Mesenchymal stem cell (in vitro differentiated cells and primary cell): ENCODE measurements around the gene PPP1R2C.

Source experiments
- DNase-seq: peaks from one replicate; pipeline ENCODE4 v3.0.0-alpha.2; 2013
- H2AFZ ChIP-seq: one replicate; pipeline ENCODE4 v1.6.1; 2013; ENCODE audit warnings: low read depth, mild to moderate bottlenecking, control low read depth, inconsistent platforms, low read length, moderate library complexity
- H2AK5ac ChIP-seq: 2 replicates; pipeline ENCODE4 v1.6.1; 2013; ENCODE audit warnings: low read length, moderate library complexity, mild to moderate bottlenecking, inconsistent platforms; ENCODE audit not compliant: severe bottlenecking
- H2BK120ac ChIP-seq: one replicate; pipeline ENCODE4 v1.6.1; 2013; ENCODE audit warnings: low read depth, mild to moderate bottlenecking, inconsistent platforms, low read length, moderate library complexity
- H2BK12ac ChIP-seq, 2 experiments: one replicate each; pipeline ENCODE4 v1.6.1; 2013; ENCODE audit warnings: inconsistent platforms in 2 of 2, low read length in 2 of 2, mild to moderate bottlenecking in 2 of 2, moderate library complexity in 2 of 2, control low read depth in 1 of 2
- H2BK15ac ChIP-seq: one replicate; pipeline ENCODE4 v1.6.1; 2013; ENCODE audit warnings: mild to moderate bottlenecking, low read depth, inconsistent platforms; ENCODE audit not compliant: poor library complexity, severe bottlenecking
- H2BK5ac ChIP-seq: 2 replicates; pipeline ENCODE4 v1.6.1; 2013; ENCODE audit warnings: low read depth, mild to moderate bottlenecking, low read length, control low read depth, inconsistent platforms; ENCODE audit not compliant: poor library complexity, severe bottlenecking
- H3K14ac ChIP-seq, 2 experiments: one replicate each; pipeline ENCODE4 v1.6.1; 2013; ENCODE audit warnings: inconsistent platforms in 2 of 2, low read length in 2 of 2, control low read depth in 1 of 2, mild to moderate bottlenecking in 1 of 2, moderate library complexity in 1 of 2
- H3K18ac ChIP-seq, 2 experiments: one replicate each; pipeline ENCODE4 v1.6.1; 2013; ENCODE audit warnings: inconsistent platforms in 2 of 2, low read length in 2 of 2, control low read depth in 1 of 2, low read depth in 1 of 2, mild to moderate bottlenecking in 1 of 2
- H3K23ac ChIP-seq, 2 experiments: one replicate each; pipeline ENCODE4 v1.6.1; 2013; ENCODE audit warnings: inconsistent platforms in 2 of 2, low read length in 2 of 2, mild to moderate bottlenecking in 2 of 2, moderate library complexity in 2 of 2, control low read depth in 1 of 2
- H3K27ac ChIP-seq: 2 replicates; pipeline ENCODE4 v1.5.1; 2013; ENCODE audit warnings: mild to moderate bottlenecking, moderate library complexity, low read length, control low read depth, inconsistent platforms; ENCODE audit not compliant: poor library complexity, severe bottlenecking
- H3K27me3 ChIP-seq, 2 experiments: 2 replicates each; pipeline versions ENCODE4 v1.6.1 to v1.7.0; 2013; ENCODE audit warnings: low read length in 2 of 2, mild to moderate bottlenecking in 2 of 2, moderate library complexity in 2 of 2, control low read depth in 1 of 2, inconsistent platforms in 1 of 2; ENCODE audit not compliant: control insufficient read depth in 1 of 2, insufficient read depth in 1 of 2
- H3K36me3 ChIP-seq, 2 experiments: 2 replicates each; pipeline versions ENCODE4 v1.6.1 to v1.7.0; 2013; ENCODE audit warnings: low read length in 2 of 2, control low read depth in 1 of 2, inconsistent platforms in 1 of 2, low read depth in 1 of 2, mild to moderate bottlenecking in 1 of 2; ENCODE audit not compliant: insufficient read depth in 2 of 2, control insufficient read depth in 1 of 2
- H3K4ac ChIP-seq, 2 experiments: one replicate each; pipeline ENCODE4 v1.6.1; 2013; ENCODE audit warnings: inconsistent platforms in 2 of 2, low read length in 2 of 2, mild to moderate bottlenecking in 2 of 2, moderate library complexity in 2 of 2, control low read depth in 1 of 2, low read depth in 1 of 2
- H3K4me1 ChIP-seq: 2 replicates; pipeline ENCODE4 v1.6.1; 2013; ENCODE audit warnings: low read depth, low read length, control low read depth; ENCODE audit not compliant: control insufficient read depth, insufficient read depth
- H3K4me2 ChIP-seq: 2 replicates; pipeline ENCODE4 v1.6.1; 2013; ENCODE audit warnings: low read length, mild to moderate bottlenecking, inconsistent platforms; ENCODE audit not compliant: poor library complexity, severe bottlenecking
- H3K4me3 ChIP-seq, 2 experiments: 2 replicates each; pipeline versions ENCODE4 v1.5.1 to v1.7.0; 2013; ENCODE audit warnings: low read length in 2 of 2, mild to moderate bottlenecking in 2 of 2, control low read depth in 1 of 2, low read depth in 1 of 2; ENCODE audit not compliant: insufficient read depth in 1 of 2
- H3K79me1 ChIP-seq: replicated peaks from 2 replicates; pipeline ENCODE4 v1.6.1; 2013; ENCODE audit warnings: mild to moderate bottlenecking, control low read depth, low read length, inconsistent platforms; ENCODE audit not compliant: poor library complexity, severe bottlenecking
- H3K9ac ChIP-seq: 2 replicates; pipeline ENCODE4 v1.7.0; 2013; ENCODE audit warnings: mild to moderate bottlenecking, low read length, moderate library complexity
- H3K9me3 ChIP-seq: 2 replicates; pipeline ENCODE4 v1.7.0; 2013; ENCODE audit warnings: mild to moderate bottlenecking, low read length; ENCODE audit not compliant: control insufficient read depth
- H4K8ac ChIP-seq: one replicate; pipeline ENCODE4 v1.6.1; 2013; ENCODE audit warnings: inconsistent platforms, mild to moderate bottlenecking, low read length, moderate library complexity
- H4K91ac ChIP-seq: one replicate; pipeline ENCODE4 v1.6.1; 2013; ENCODE audit warnings: mild to moderate bottlenecking, low read length, inconsistent platforms
- WGBS: methylation state at CpG from one replicate; pipeline ENCODE4 v1.1.7; 2013; ENCODE audit warnings: mixed read lengths; 5-methylcytosine and 5-hydroxymethylcytosine counted together

PPP1R2C gene

DNA sequence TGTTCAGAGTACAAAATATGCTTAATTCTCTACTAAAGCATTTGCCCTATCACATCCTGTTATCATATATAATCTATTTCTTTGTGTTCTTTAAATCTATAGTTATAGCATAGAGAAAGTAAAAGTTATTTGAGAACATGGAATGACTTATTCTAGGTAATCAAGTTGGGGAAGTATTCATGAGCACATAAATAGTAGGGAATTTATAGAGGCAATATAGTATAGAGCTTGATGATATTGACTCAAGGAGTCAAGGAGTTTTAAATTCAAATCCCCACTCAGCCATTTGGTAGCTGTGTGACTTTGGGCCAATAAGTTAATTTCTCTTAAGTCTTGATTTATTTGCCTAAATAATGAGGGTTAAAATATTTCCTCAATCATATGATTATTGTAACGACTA, 37.5 kb downstream of the PPP1R2C start:
- no peak overlapping the region for H2AK5ac ChIP-seq
- no peak overlapping the region for H2BK5ac ChIP-seq
- no peak overlapping the region for H3K18ac ChIP-seq
- no peak overlapping the region for H2BK120ac ChIP-seq
- no peak overlapping the region for H4K8ac ChIP-seq
- no peaks in the 10 kb centered on the region for H3K4me1 ChIP-seq
- H3K4ac ChIP-seq: no peak overlapping the region
- no peaks in the 10 kb centered on the region for H3K79me1 ChIP-seq
- no peak overlapping the region for H3K14ac ChIP-seq
- no peak for DNase-seq
- H2AFZ ChIP-seq: no peak overlapping the region
- H3K9ac ChIP-seq: no peak overlapping the region
- no peaks in the 10 kb centered on the region for H3K27me3 ChIP-seq
- H2BK12ac ChIP-seq: no peak overlapping the region
- no peaks in the 10 kb centered on the region for H3K9me3 ChIP-seq
- no peak overlapping the region for H3K4me2 ChIP-seq
- WGBS: no CpG with 5 or more reads among the region's 1 CpG
- H3K4me3 ChIP-seq: no peak overlapping the region
- H4K91ac ChIP-seq: no peak overlapping the region
- no peak overlapping the region for H3K27ac ChIP-seq
- H2BK15ac ChIP-seq: no peak overlapping the region
- no peak overlapping the region for H3K23ac ChIP-seq
- no peaks in the 10 kb centered on the region for H3K36me3 ChIP-seq

DNA sequence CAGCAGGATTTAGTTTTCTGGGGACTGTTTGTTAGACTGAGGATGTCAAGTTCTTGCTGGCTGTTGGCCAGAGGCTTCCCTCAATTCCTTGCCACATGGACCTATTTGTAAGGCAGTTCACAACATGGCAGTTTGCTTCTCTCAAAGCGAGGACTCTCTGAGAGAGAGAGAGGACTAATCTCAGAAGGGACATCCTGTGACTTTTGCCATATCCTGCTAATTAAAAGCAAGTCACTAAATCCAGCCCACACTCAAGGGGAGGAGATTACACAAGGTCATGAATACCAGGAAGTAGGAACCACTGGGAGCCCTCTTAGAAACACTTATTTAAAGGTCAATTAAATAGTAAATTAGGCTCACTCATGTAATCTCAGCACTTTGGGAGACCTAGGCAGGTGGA, 38.2 kb downstream of the PPP1R2C start:
- Histone ChIP-seq H3K4me3 (no peak overlapping the region), H2AFZ (no peak overlapping the region), H2BK12ac (no peak overlapping the region), H4K8ac (no peak overlapping the region), H2BK15ac (no peak overlapping the region), H3K79me1 (no peaks in the 10 kb centered on the region), H3K4me1 (no peaks in the 10 kb centered on the region), H3K4ac (no peak overlapping the region), H3K27ac (no peak overlapping the region), H2BK5ac (no peak overlapping the region), H3K14ac (no peak overlapping the region), H3K27me3 (no peaks in the 10 kb centered on the region), H2AK5ac (no peak overlapping the region), H3K18ac (no peak overlapping the region), H3K23ac (no peak overlapping the region), H3K36me3 (no peaks in the 10 kb centered on the region), H3K9ac (no peak overlapping the region), H3K9me3 (no peaks in the 10 kb centered on the region), H3K4me2 (no peak overlapping the region), H4K91ac (no peak overlapping the region), H2BK120ac (no peak overlapping the region)
- WGBS: no CpG with 5 or more reads among the region's 1 CpG
- DNase-seq: no peak

DNA sequence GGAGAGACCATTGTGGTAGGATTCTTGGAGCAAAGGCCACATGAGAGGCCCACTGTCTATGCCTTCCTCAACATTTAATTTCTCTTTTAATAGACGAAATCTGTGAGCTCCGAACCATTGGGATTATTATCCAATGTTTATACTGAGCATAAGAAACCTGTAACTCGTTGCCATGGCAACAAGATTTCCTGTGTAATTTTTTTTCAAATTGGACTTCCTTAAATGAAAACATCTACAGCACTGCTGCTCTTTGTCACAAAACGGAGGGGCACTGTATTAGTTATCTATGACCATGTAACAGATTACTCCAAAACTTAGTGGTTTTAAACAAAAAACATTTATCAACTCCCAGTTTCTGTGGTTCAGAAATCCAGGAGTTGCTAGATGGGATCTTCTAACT, 38.7 kb downstream of the PPP1R2C start:
- Histone ChIP-seq H3K9ac (no peak overlapping the region), H2BK120ac (no peak overlapping the region)

DNA sequence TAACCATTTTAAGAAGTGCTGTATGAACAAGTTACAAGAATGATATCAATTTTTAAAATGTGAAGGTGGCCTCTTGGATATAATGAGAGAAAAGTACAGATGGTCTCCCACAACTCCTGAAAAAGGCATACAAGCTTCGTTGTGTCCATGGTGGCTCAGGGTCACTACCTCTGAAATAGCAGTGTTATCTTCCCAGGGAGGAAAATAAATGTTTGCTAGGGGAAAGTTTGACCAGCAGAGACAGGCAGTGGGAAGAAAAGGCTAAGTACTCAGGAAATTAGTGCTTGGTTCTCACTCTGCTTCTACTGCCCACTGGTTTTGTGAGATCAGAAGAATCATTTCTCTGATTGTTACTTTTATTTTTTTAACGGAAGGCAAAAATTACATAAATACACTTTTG, 39.4 kb downstream of the PPP1R2C start:
- H3K9ac ChIP-seq: no peak overlapping the region
- no peaks in the 10 kb centered on the region for H3K9me3 ChIP-seq
- H2BK12ac ChIP-seq: no peak overlapping the region
- no peaks in the 10 kb centered on the region for H3K79me1 ChIP-seq
- H3K18ac ChIP-seq: no peak overlapping the region
- WGBS: 80% methylated on average over 1 of the region's 2 CpGs
- no peak overlapping the region for H3K4me3 ChIP-seq
- H2AFZ ChIP-seq: no peak overlapping the region
- H3K4me2 ChIP-seq: no peak overlapping the region
- no peaks in the 10 kb centered on the region for H3K27me3 ChIP-seq
- no peak overlapping the region for H4K8ac ChIP-seq
- no peak overlapping the region for H2BK120ac ChIP-seq
- no peak overlapping the region for H3K23ac ChIP-seq
- H2BK15ac ChIP-seq: no peak overlapping the region
- no peaks in the 10 kb centered on the region for H3K36me3 ChIP-seq
- H2BK5ac ChIP-seq: no peak overlapping the region
- no peak overlapping the region for H2AK5ac ChIP-seq
- H3K14ac ChIP-seq: no peak overlapping the region
- no peaks in the 10 kb centered on the region for H3K4me1 ChIP-seq
- no peak for DNase-seq
- H3K4ac ChIP-seq: no peak overlapping the region
- no peak overlapping the region for H4K91ac ChIP-seq
- H3K27ac ChIP-seq: no peak overlapping the region

More for the DNA sequence above, 38.7 kb downstream of the PPP1R2C start:
- Histone ChIP-seq H4K8ac (no peak overlapping the region), H3K23ac (no peak overlapping the region), H3K4ac (no peak overlapping the region), H3K9me3 (no peaks in the 10 kb centered on the region), H3K27ac (no peak overlapping the region), H2AK5ac (no peak overlapping the region), H3K4me2 (no peak overlapping the region), H3K14ac (no peak overlapping the region), H3K4me3 (no peak overlapping the region), H3K27me3 (no peaks in the 10 kb centered on the region), H2BK15ac (no peak overlapping the region), H4K91ac (no peak overlapping the region), H2BK5ac (no peak overlapping the region), H3K18ac (no peak overlapping the region), H3K36me3 (no peaks in the 10 kb centered on the region), H2BK12ac (no peak overlapping the region), H2AFZ (no peak overlapping the region), H3K4me1 (no peaks in the 10 kb centered on the region), H3K79me1 (no peaks in the 10 kb centered on the region)
- WGBS: 97% methylated on average over 3 of the region's 4 CpGs
- DNase-seq: no peak
